HUES48 (cell line): ENCODE data around the gene FCN2.

Experiments
- H3K27ac ChIP-seq: one replicate; pipeline ENCODE4 v1.7.0; 2013; ENCODE audit warnings: low read depth, low read length, inconsistent platforms
- H3K27me3 ChIP-seq: 2 replicates; pipeline ENCODE4 v1.6.1; 2013; ENCODE audit warnings: mild to moderate bottlenecking, low read length; ENCODE audit not compliant: control insufficient read depth, insufficient read depth
- H3K36me3 ChIP-seq: 2 replicates; pipeline ENCODE4 v1.6.1; 2013; ENCODE audit warnings: low read length; ENCODE audit not compliant: control insufficient read depth, insufficient read depth
- H3K4me1 ChIP-seq: 2 replicates; pipeline ENCODE4 v1.6.1; 2013; ENCODE audit warnings: mild to moderate bottlenecking, low read length; ENCODE audit not compliant: control insufficient read depth, insufficient read depth
- H3K4me3 ChIP-seq: 2 replicates; pipeline ENCODE4 v1.5.1; 2013; ENCODE audit warnings: mild to moderate bottlenecking, low read depth, low read length
- H3K9ac ChIP-seq: 2 replicates; pipeline ENCODE4 v1.6.1; 2013; ENCODE audit warnings: mild to moderate bottlenecking, low read depth, low read length, moderate library complexity
- H3K9me3 ChIP-seq: 2 replicates; pipeline ENCODE4 v1.6.1; 2013; ENCODE audit warnings: low read length; ENCODE audit not compliant: control insufficient read depth, insufficient read depth

Gene FCN2

GRCh38 chr9:134928436-134929192 is 48.0 kb downstream of the FCN2 start:
- no peaks in the 10 kb centered on the region for H3K36me3 ChIP-seq
- H3K27me3 ChIP-seq, result no peaks in the 10 kb centered on the region
- no peak overlapping the region for H3K4me3 ChIP-seq
- no peaks in the 10 kb centered on the region for H3K4me1 ChIP-seq
- no peaks in the 10 kb centered on the region for H3K9me3 ChIP-seq
- no peak overlapping the region for H3K27ac ChIP-seq
- H3K9ac ChIP-seq, result no peak overlapping the region

- Histone ChIP-seq H3K4me1 (no peaks in the 10 kb centered on the region), H3K27me3 (no peaks in the 10 kb centered on the region), H3K9ac (no peak overlapping the region), H3K4me3 (no peak overlapping the region), H3K9me3 (no peaks in the 10 kb centered on the region), H3K27ac (no peak overlapping the region), H3K36me3 (no peaks in the 10 kb centered on the region)
Observed at GRCh38 chr9:134929193-134930158, 48.9 kb downstream of the FCN2 start.

GRCh38 chr9:134930398-134930797 is 49.8 kb downstream of the FCN2 start:
- H3K27me3 ChIP-seq, result no peaks in the 10 kb centered on the region
- H3K9me3 ChIP-seq, result no peaks in the 10 kb centered on the region
- H3K36me3 ChIP-seq, result no peaks in the 10 kb centered on the region
- no peaks in the 10 kb centered on the region for H3K4me1 ChIP-seq
- no peak overlapping the region for H3K4me3 ChIP-seq
- H3K27ac ChIP-seq, result no peak overlapping the region
- no peak overlapping the region for H3K9ac ChIP-seq

DNA sequence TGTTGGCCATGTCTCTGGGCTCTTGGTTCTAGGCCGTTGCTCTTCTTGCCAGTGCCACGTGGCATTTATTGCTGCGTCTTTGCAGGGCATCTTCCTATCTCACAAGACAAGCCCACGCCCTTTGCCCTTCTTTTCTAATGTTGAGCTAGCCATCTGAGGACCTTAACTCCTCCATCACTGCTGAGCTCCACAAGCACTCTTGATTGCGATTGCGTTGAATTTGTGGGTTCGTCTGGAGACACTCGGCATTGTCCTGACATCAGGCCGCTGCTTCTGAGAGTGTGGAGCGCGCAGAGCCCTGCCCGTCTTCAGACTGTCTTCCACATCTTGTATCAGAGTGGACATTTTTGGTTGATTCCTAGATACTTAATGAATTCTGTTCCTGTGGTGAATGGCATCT is 51.6 kb downstream of the FCN2 start:
- no peaks in the 10 kb centered on the region for H3K27me3 ChIP-seq
- H3K9ac ChIP-seq, result no peak overlapping the region
- no peak overlapping the region for H3K27ac ChIP-seq
- H3K4me1 ChIP-seq, result no peaks in the 10 kb centered on the region
- no peaks in the 10 kb centered on the region for H3K9me3 ChIP-seq
- H3K4me3 ChIP-seq, result no peak overlapping the region
- no peaks in the 10 kb centered on the region for H3K36me3 ChIP-seq

DNA sequence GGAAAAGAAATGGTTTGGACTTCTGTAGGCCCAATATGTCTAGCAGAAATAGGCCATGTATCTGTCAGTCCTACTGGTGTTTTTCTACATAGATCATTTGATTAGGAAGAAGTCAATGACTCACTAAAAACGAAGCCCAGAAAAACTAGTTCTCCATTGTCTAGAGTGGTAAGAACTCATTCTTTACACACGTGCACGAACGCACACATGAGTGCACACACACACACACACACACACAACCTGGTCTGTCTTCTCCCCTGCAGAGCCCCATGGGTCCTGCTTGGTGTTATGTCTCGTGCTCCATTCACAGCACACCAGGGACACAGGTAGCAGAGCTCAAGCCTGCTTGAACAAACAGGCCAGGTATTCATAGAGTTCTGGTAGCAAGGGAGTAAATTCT is 52.0 kb downstream of the FCN2 start:
- H3K27me3 ChIP-seq, result no peaks in the 10 kb centered on the region
- H3K27ac ChIP-seq, result no peak overlapping the region
- no peak overlapping the region for H3K4me3 ChIP-seq

GRCh38 chr9:134933076-134933659 is 52.6 kb downstream of the FCN2 start:
- Histone ChIP-seq H3K27me3 (no peaks in the 10 kb centered on the region), H3K4me1 (no peaks in the 10 kb centered on the region), H3K4me3 (no peak overlapping the region)

More for the DNA sequence above, 52.0 kb downstream of the FCN2 start:
- Histone ChIP-seq H3K9me3 (no peaks in the 10 kb centered on the region), H3K36me3 (no peaks in the 10 kb centered on the region), H3K9ac (no peak overlapping the region), H3K4me1 (no peaks in the 10 kb centered on the region)

DNA sequence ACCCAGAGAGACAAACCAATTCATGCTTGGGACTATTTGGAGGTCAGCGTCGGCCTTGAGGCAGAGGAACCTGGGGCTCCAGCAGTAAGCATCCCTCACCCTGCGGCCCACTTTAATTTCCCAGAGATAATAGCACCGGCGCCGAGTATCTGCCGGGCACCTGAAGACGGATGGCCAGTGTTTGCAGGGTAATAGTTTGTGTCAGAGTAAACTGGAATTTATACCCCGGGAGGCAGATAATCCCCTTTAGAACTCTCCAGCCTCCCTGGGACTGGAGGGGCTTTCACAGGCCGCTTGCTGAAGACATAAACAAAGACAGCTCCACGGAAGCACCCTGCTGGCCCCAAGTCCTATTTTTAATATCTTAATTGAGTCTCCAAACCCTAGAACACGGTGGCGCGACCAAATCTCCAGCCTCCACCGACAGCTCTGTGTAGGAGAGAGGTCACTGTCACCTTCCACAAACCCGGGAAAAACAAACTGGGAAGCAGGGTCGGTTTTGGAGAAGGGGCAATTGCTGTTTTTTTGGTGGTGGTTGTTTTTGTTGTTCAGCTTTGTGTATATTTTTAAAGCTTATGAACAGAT is 54.5 kb downstream of the FCN2 start:
- Histone ChIP-seq H3K27ac (no peak overlapping the region), H3K4me3 (no peak overlapping the region), H3K4me1 (no peaks in the 10 kb centered on the region), H3K9me3 (no peaks in the 10 kb centered on the region), H3K27me3 (no peaks in the 10 kb centered on the region), H3K9ac (no peak overlapping the region), H3K36me3 (no peaks in the 10 kb centered on the region)

More at GRCh38 chr9:134933076-134933659, 52.6 kb downstream of the FCN2 start:
- Histone ChIP-seq H3K9ac (no peak overlapping the region), H3K36me3 (no peaks in the 10 kb centered on the region), H3K27ac (no peak overlapping the region), H3K9me3 (no peaks in the 10 kb centered on the region)

DNA sequence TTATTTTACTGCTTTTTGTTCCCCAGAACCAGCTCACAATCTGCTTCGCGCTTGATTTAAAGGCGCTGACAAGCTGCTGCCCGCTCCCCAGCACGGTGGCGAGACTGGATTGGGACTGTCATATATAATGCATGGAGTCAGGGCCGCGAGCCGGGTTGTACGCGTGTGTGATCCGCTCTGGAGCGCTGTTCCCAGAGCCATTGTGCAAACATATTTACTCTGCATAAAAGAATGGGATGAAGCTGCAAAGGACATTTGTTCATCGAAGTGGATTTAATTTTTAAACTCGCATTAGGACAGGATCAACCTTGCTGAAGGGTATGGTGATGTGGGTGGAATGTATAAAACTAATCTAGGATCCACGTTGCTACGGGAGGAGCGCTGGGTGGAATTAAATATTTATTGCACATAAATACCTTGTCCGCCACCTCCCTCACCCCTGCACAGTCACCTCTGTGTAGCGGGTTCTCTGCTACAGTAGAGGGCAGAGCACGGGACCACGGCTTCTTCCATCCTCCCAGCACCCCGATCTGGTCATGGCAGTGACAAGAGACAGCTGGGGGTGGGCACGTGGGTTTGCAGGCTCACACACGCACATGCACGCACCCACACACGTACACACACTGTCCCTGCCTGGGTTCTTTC is 55.2 kb downstream of the FCN2 start:
- no peaks in the 10 kb centered on the region for H3K27me3 ChIP-seq
- H3K27ac ChIP-seq, result no peak overlapping the region
- no peak overlapping the region for H3K9ac ChIP-seq
- no peaks in the 10 kb centered on the region for H3K4me1 ChIP-seq
- H3K9me3 ChIP-seq, result no peaks in the 10 kb centered on the region
- H3K4me3 ChIP-seq, result no peak overlapping the region
- H3K36me3 ChIP-seq, result no peaks in the 10 kb centered on the region

- no peak overlapping the region for H3K4me3 ChIP-seq
- H3K27ac ChIP-seq, result no peak overlapping the region
- H3K4me1 ChIP-seq, result no peaks in the 10 kb centered on the region
- no peaks in the 10 kb centered on the region for H3K27me3 ChIP-seq
- H3K9me3 ChIP-seq, result no peaks in the 10 kb centered on the region
- no peak overlapping the region for H3K9ac ChIP-seq
- H3K36me3 ChIP-seq, result no peaks in the 10 kb centered on the region
Observed at GRCh38 chr9:134936346-134937163, 55.9 kb downstream of the FCN2 start.
